SK-MEL-5 (cell line): ENCODE data around the gene RASGRF1. TPM values are rescaled to one million over a fixed set of nuclear protein-coding genes. Genes with fewer than 3 reads are reported as not detected.

Source experiments
- DNase-seq: peaks from one replicate; pipeline ENCODE4 v3.0.0-alpha.2; 2016; ENCODE audit warnings: low read depth, low spot score
- in situ Hi-C: cut with HindIII; loops from 2 replicates; pipeline ENCODE4 v1.10.0; 2016; ENCODE audit warnings: low sequenced_read_pairs, high pct_unique_total_duplicates, low pct_unique_long_range_greater_than_20kb
- total RNA-seq: library from RNA; depleted of rRNA; stranded (reverse); fragments of >200 nt; shearing (Covaris generic); gene quantifications from 2 replicates; pipeline ENCODE4 v1.2.3, GENCODE V29; 2014

RASGRF1 gene
- total RNA-seq, 1 experiment from 2014 or later: 0.37 TPM

DNA sequence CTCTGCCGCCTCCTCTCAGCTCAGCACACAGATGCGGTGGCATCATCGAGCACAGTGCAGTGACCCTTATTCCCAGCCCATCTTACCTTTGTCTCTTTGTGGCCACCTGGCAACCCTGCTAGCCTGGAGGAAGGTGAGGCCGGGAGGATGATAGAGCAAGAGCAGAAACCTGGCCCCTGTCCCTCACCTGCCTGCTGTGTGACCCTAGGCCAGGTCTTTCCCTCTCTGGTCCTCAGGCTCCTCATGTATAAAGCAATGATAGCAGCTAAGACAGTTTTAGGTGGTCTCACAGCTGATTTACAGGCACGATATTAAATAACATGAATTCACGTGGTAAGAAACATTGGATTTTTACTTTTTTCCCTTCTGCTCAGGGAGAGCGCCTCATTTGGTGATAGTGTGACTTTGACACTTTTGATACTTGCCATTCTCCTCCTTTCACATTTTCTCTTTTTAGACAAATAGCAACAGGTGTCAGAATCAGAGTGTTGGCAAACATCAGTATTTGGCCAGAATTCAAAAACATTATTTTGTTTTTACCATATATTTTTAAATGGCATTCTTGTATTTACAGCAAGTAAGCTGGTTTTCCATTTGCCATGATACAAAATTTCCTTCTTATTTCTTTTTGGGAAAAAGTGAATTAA lies 116.2 kb downstream of the RASGRF1 start:
- in situ Hi-C loops: no loop called here
- no peak for DNase-seq

DNA sequence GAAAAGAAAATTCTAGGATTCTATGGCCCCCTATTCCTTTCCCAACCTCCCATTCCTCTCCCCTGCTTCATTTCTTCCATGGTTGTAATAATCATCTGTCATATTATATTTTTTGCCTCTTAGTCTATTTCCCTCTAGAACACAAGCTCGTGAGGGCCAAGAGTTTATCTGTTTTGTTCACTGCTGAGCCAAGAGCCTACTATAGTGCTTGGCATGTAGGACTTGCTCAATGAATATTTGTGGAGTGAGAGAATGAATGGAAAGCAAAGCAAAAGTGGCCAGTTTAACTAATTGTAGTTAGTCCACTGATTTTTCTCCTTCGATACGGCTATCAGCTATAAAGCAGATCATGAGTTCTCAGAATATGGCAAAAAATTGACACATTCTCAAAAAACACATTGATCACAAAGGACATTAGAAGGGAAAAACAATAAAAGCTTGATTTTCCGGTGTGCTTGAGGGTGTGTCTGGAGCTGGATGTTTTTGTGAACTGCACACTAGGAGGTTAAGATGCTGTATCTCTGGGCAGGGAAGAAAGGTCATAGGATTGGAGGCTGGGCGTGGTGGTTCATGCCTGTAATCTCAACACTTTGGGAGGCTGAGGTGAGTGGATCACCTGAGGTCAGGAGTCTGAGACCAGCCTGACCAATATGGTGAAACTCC lies 120.8 kb downstream of the RASGRF1 start:
- no peak for DNase-seq
- in situ Hi-C loops: no loop called here

DNA sequence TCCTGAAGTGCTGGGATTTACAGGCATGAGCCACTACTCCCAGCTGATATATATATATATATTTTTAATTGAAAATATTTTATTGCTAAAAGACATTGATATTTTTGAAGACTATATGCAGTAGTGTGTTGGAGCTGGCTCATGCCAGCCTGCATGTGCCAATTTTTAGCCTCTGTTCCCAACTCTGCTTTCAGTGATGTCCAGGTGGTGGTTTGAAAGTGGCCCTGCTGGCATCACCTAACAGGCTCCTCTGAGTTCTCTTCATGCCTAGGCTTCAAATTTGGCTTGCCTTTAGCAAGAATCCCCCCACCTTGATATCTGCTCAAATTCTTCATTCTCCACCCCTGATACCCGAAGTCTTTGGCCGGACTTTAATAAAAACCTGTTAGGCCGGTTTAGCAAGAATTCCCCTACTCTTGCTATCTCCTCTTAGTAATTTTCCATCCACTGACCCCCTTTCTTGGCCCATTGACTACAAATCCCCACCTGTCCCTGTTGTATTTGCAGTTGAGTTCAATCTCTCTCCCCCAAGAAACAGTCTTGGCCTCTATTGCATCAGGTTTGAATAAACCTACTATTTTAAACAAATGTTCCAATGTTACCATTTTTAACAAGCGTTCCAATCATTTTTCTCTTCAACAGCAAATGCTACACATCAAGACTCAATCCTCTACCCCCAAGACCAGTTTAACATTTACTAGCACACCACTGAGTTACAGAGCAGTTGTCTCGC lies 121.9 kb downstream of the RASGRF1 start:
- in situ Hi-C loops: no loop called here

DNA sequence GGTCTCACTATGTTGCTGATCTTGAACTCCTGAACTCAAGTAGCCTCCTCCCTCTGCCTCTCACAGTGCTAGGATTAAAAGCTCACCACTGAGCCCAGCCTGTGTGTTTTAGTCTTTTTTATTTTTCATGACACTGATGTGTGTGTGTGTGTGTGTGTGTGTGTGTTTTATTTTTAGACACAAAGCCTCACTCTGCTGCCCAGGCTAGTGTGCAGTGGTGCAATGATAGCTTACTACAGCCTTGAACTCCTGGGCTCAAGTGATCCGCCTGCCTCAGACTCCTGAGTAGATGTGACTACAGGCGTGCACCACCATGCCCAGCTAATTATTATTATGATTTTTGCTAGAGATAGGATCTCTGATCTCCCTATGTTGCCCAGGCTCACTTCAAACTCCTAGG lies 122.5 kb downstream of the RASGRF1 start:
- in situ Hi-C loops: no loop called here
- no peak for DNase-seq

More for the DNA sequence above, 121.9 kb downstream of the RASGRF1 start:
- DNase-seq: no peak

DNA sequence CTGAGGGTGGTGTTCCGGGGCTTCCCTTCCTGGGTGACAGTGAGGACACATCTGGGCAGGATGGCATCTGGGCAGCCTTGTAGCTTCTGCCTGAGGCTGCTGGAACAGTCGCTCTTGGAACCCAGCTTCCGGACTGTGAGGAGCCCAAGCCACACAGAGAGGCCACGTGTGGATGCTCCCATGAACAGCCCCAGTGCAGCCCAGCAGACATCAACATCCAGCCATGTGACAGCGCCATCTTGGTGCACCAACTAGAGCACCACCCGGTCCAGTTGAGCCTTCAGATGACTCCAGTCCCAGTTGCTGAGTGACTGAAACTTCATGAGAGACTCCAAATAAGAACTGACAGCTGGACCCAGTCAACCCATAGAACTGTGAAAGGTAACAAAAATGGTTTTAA lies 130.3 kb downstream of the RASGRF1 start:
- in situ Hi-C loops: no loop called here
- no peak for DNase-seq

DNA sequence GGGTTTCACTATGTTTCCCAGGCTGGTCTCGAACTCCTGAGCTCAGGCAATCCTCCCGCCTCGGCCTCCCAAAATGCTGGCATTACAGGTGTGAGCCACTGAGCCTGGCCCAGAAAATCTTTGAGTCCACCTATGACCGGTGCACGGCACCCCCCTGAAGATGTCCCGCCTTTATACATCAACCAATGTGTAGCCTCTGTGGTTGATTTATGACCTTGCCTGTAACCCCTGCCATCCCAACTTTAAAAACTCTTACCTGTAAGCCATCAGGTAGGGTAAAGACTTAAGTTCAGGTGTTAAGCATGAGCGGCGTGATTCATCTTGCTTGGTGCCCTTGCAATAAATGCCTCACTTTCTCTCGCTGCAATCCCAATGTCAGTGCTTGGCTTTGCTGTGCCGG lies 131.2 kb downstream of the RASGRF1 start:
- in situ Hi-C loops: no loop called here

DNA sequence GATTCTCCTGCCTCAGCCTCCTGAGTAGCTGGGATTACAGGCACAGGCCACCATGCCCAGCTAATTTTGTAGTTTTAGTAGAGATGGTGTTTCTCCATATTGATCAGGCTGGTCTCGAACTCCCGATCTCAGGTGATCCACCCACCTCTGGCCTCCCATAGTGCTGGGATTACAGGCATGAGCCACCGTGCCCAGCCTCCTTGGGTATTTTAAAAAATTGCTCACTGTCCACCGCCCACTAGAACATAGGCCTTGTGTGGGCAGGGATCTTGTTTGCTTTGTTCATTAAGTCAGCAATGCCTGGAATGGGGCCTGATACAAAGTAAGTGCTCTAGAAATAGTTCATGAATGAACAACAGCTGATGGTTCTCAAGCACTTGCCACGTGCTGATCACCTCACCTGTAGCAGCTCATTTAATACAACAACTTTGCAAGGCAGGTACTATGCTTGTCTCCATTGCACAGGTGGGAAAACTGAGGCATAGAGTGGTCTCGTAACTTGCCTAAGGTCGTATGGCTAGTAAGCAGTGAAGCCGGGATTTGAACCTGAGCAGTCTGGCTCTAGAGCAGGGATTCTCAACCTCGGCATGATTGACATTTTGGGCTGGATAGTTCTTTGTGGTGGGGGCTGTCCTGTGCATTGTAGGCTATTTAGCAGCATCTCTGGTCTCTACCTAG lies 133.0 kb downstream of the RASGRF1 start:
- in situ Hi-C loops: no loop called here
- no peak for DNase-seq

More for the DNA sequence above, 131.2 kb downstream of the RASGRF1 start:
- DNase-seq: no peak

DNA sequence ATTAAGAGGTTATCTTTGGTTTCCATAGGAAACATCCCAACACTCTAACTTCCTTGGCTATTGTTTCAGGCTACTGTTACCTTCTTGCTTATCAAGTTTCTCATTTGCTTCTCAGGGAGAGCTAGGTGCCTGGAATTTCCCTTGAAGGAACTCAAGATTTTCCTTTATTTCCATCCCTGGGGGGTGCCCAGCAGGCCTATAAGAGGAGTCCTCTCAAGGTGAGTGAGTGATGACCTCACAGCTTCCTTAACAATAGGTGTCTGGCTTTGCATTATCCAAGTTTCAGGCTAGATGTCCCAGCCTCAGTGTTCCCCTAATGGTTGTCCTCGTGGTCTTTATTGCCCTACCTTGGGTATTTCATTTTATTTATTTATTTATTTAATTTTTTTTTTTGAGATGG lies 133.6 kb downstream of the RASGRF1 start:
- in situ Hi-C loops: no loop called here
- no peak for DNase-seq

DNA sequence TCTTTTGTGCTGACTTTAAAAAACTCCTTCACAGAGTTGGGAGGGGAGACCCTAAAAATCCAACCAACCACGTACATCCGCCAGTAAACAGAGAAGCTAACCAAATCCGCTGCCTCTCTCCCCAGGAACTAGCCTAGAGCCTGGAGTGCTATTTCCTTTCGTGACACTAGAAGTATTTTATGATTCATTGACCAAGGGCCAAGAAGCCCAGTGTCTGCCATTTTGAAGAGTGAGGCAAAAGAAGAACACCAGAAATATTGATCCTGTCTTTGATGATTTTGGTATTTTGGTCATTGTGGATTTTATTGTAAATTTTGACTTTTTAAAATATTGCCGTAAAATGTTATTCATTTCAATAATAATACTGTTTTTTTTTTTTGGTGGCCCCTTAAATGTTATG lies 135.2 kb downstream of the RASGRF1 start:
- DNase-seq: no peak
- in situ Hi-C loops: no loop called here

DNA sequence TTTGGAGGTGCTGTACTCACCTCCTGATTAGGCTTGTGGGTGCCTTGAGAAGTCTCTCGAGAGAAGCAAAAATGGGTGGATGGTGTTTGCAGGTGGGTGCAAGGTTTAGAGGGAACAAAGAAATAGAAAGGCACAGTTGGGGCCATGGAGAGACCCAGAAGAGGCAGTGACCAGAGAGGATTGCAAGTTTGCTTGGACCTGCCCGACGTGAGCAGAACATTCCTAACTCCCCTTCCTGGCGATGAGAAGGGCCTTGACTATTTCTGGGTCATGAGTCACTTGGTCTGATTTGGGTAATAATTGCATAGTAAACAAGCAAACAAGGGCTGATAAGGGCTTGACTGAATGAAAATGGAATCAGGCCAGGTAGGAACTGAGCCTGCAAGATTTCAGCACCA lies 138.7 kb downstream of the RASGRF1 start:
- DNase-seq: no peak
- in situ Hi-C loops: no loop called here

DNA sequence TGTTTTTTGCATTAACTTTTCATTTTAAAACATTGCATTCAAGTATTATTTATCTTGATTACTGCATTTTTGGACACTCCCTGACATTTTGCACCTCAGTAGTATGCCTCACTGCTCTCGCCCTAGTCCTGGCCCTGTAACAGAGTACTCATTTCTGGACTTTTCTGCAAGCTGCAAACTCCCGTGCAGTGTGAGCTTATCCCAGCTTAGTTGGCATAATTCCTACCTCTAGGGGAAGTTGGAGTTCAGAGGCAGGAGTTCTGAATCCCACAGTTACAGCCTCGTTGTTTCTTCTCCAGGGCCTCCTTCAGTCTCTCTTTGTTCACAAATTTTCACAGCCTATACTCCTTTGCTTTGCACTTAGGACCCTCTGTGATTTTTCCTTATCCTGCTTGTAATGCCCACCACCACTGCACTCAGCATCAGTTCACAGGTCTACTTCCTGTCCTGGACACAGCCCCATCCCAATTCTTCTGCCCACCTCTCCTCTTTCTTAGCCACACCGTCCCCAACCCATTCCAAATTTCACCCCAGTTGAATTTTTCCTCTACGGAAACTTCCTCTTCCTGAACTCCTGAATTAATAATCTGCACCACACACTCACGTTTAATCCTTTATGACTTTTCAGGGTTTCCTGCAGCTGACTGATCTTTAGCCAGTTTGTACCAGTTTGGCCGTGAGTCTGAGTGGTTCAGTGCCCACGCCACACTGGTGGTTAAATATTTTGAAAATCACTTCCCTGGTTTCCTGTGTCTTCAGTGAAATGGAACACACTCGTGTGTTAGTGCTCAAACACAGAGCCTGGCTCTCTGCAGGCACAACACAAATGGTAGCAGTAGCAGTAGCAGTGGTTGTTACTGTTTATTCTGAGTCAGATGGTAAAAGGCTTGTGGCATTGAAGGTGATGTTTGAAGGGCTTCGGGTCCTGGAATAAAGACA lies 139.4 kb downstream of the RASGRF1 start:
- in situ Hi-C loops: no loop called here
- DNase-seq: peak; percentile 31

DNA sequence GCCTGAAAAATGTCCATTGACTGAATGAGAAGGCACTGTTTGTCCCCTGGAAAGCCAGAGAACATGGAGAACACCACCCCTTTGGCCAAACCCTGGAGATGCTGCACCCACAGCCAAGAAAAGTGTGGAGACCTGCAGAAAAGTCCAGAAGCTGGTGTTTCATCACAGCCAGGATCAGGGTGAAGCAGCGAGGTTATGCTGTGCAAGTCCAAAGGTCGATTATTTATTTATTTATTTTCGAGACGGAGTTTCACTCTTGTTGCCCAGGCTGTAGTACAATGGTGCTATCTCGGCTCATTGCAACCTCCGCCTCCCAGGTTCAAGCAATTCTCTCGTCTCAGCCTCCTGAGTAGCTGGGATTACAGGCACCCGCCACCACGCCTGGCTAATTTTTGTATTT lies 140.2 kb downstream of the RASGRF1 start:
- in situ Hi-C loops: no loop called here
- DNase-seq: no peak

DNA sequence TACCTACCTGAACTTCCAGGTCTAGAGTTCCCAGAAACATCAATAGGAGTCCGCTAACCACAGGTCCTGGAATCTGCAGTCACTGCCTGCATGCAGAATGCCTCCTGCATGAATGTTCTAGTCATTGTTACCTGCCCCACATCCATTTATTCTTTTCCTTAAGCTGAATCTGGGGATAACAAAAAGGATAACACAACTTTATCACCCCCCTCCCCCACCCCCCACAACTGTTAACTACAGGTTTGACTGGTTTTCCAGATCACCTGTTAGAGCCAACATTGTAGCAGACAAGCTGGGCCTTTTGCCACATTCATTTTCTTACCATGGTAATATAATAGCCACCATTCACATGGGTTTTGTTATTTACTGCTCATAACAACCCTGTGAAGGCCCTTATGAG lies 141.1 kb downstream of the RASGRF1 start:
- DNase-seq: no peak
- in situ Hi-C loops: no loop called here

DNA sequence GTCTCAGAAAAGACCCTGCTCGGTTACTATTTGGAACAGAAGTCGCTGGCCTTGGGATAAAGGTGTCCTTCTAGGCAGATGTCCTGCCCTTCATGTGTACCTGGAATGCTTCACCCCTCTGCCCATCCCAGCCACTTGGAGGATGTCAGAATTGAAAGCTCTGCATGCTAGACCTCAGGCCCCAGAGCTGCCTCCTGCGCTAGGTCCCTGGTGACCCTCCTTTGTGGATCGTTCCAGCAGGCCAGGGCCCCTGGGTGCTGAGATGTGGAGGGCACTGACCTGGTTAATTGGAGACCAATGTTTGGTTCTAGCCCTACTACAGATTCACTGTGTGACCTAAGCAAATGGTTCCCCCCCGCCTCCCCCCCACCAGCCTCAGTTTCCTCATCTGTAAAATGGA lies 143.1 kb downstream of the RASGRF1 start:
- DNase-seq: no peak

DNA sequence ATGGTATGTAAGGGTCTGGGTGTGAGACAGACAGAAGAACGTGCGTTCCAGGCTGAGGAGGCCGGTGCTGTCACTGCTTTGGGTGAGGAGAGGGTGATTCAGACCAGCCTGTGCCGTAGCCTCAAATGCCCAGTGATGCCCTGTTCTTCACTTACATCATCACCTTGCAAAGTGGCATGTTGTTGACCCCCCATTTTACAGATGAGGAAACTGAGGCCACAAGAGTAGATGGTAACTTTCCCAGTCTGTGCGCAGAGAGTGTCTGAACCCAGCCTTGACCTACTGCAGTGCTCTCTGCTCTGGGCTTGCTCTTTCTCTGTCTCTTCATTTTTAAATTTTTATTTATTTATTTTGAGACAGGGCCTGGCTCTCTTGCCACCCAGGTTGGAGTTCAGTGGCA lies 144.1 kb downstream of the RASGRF1 start:
- no peak for DNase-seq
- in situ Hi-C loops: no loop called here

More for the DNA sequence above, 143.1 kb downstream of the RASGRF1 start:
- in situ Hi-C loops: no loop called here

DNA sequence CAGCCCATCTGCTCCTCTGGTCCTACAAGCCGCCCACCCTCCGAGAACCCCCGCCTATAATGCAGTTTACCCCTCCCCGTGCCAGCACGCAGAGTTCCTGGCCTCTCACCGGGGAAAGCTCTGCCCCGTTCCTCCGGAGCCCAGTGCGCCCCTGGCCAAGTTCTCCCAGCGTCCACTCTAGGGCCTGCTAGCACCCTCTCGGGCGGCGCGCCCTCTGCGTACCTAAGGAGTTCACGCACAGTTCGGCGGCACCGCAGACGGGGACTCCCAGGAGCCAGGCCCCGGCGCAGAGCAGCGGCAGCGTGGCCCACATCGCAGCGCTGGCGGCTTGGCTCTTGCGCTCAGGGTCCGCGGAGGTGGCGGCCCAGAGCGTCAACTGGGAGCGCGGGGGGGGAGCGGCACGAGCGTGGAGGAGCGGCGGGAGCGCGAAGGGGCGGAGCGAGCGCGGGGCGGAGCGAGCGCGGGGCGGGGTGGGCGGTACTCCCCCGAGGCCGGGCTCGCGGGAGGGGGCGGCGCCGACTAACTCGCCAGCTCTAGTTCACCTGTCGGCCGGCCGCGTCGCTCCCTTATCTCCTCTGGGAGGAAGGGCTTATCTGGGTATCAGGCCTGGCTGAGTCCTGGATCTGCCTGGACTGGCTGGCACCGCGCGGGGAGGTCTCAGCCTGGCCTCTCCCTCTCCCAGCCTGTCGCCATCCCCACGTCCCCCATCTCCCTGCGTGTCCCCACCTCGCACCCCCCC lies 145.7 kb downstream of the RASGRF1 start, which contains the start of gene CTSH:
Gene CTSH (minus strand): TSS at position 378 of the 739 bp plus-strand sequence. CDS start 65 bp downstream, at position 313.
- DNase-seq: peak; percentile 53
- in situ Hi-C loops: no loop called here

DNA sequence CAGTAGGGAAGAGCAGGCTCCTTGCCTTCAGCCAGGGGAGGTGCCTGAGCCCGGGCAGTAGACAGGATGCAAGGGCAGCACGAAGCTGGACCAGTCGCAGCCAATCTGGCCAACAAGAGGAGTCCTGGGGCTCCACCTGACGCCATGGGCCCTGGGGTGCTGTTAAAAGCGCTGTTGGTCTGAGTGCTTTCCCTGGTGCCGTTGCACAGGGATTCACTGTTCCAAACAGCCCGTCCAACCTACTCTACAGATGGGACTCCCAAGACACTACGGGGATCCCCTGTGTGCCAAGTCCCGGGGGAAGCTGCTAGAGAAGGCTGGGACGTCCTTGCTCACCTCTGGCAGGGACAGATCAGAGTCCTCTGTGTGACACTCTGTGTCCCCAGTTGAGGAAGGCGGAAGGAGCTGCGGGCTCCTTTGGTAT lies 146.4 kb downstream of the RASGRF1 start:
- in situ Hi-C loops: no loop called here
- DNase-seq: no peak
